Anterior cingulate cortex (tissue), 58 donors: Measurements from ENCODE around the gene LRBA.
A peak's percentile ranks its signal among the peaks of the same experiment; 100 is the strongest.

Experiments
- DNase-seq, 58 donors: peaks; one replicate each; lab custom pipeline; 2025; lab: John Stamatoyannopoulos, UW

The LRBA gene

DNA sequence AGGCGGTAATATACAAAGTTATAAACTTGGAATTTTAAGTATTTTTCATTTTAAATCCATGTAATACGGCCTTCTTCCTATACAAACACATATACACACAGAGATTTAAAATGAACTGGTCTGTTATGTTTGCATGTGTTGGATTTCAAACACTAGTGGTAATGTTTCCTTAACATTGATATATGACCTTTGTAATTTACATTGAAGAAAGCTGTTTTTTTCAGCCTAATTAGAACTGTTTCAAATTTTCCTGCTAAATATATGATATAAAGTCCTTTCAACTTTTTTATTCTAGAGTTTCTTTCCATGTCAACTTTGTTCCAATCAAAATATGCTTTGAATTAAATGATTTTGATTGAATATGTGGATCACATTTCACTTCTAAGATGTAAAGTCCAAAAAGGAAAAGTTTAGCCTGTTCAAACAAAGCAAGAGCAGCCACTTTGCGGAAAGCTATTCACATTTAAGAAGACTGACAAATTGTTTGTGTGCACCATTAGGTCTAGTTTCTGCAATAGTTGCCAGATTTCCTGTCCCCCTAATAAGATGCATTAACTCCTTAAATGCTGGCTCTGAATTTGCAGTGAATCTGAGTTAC lies 659.1 kb downstream of the LRBA start:
- DNase-seq, result no peak

DNA sequence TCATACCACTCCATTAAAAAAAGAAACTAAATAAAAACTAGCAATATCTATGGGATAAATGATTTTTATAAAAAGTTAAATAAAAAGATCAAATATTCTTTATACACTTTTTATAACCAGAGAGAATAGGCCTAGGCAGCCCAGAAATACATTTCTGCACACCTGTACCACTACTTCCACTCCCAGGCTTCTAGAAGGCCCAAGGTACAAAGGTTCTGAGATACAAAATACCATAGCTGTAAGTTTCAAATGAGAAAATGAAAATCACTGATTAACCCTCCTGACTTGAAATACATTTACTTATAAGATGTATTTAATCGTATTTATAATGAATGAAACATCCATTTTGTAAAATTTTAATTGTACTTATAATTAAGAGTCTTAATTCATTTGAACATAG lies 659.7 kb downstream of the LRBA start:
- DNase-seq, result no peak

DNA sequence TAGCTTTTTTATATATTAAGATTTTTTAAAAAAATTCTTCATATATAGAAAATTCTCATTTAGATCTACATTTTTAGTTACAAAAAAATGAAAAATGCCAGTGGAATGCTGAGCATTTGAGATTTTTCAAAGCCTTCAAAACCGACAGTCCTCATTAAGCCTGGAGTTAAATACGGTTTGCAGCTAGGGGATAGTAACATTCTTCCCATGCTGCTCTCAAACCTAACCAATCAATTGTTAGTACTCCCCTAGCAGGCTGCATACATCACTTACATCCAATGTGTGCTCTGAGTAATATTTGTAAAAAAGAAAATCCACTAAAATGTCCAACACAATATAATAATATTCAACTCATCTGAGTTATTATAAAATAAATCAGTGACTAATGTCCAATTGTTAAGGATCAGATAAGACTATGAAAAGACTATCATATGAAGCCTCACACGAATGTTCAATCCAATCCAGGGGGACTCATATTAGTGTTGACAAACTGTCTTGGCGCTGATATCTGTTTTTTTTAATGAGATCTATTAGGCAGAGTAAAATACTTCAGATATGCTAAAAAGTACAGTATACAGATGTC lies 660.8 kb downstream of the LRBA start:
- DNase-seq, result no peak

DNA sequence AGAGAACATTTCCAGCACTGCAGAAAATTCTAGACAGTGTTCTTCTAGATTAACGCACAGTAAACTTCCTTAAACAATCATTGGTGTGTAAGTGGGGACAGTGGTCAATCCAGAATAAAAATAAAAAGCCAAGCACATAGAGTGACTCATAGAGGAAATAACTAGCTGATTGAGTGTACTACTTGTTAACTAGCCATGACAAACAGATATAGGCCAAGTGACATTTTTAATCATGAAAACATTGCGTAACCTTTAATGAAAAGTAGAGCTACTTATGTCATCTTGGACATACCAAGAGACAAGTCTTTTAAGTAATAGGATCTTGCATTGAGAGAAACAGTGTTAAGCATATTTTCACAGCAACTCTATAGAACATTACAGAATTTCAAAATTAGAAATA lies 667.0 kb downstream of the LRBA start:
- no peak for DNase-seq

DNA sequence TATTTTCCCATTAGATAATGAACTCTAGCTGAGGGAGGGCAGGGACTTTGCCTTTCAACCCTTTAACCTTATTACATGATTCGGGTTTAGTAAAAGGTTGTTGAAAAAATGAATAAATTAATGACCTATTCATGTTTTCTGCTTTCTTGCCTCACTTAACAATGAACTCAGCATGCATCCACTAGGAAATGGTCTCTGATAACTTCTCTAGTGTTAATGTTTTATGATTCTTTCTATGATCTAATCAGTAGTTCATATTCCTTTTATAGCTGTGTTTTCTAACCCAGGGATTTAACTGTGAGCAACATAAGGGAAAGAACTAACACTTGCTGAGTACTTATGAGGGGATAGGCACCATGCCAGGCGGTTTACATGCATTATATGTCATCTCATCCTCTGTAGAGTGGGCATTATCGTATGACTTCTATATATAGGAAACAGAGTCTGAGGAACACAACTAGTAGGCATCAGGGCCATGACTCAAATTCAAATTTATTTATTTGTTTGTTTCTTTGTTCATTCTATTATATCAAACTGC lies 669.8 kb downstream of the LRBA start:
- DNase-seq, result no peak

DNA sequence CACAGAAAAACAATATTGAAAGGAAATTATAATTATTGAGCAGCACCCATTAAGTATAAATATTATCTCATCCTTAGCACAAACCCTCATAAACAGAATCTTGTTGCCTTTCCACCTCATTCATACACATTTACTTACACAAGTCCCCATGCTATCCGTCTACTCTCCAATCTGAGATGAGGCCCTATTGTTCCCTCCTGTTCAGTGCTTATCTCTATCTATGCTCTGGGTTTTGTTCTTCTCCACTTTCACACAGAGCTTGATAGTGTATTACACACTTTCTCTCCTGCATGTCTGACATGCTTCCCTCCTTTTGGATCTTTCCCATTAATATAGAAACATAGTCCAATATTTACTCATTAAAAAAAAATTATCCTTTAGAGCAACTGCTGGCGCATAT lies 671.3 kb downstream of the LRBA start:
- no peak for DNase-seq

DNA sequence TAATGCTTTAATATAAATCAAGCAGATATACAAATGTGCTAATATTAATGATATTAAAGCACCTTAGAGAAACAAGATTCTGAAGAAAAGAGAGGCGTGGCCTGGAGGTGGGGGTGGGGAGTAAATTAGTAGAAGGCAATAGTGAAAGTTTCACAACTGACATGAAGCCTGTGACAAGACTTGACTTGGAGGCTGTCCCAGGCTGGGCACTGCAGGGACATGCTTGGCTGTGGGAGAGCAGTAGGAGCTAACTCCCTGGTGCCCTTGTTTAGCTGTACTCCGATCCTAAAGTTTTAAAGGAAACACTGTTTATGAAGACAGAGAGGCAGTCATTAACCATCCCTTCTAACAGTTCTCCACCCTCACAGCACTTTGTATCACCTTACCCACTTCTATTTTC lies 672.1 kb downstream of the LRBA start:
- peak in 10 of 58 donors; percentile 0 to 9 (median 3) for DNase-seq

DNA sequence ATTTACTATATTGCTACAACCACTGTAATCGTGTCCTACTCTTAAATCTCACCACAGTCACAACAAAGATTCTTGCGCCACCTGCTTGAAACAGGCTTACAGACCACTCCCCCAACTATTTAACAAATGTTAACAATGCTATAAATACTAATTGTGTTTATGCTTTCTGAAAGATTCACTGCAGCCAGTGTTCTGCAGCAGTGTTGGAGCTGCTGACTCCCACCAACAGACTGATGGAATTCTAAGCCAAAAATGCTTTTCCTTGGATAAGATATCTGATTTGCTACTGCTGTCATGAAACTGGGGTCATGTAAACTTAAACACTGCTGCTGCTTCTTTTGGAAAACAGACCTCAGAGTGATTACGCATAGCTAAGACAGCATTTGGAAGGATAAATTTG lies 677.4 kb downstream of the LRBA start:
- DNase-seq, result no peak

DNA sequence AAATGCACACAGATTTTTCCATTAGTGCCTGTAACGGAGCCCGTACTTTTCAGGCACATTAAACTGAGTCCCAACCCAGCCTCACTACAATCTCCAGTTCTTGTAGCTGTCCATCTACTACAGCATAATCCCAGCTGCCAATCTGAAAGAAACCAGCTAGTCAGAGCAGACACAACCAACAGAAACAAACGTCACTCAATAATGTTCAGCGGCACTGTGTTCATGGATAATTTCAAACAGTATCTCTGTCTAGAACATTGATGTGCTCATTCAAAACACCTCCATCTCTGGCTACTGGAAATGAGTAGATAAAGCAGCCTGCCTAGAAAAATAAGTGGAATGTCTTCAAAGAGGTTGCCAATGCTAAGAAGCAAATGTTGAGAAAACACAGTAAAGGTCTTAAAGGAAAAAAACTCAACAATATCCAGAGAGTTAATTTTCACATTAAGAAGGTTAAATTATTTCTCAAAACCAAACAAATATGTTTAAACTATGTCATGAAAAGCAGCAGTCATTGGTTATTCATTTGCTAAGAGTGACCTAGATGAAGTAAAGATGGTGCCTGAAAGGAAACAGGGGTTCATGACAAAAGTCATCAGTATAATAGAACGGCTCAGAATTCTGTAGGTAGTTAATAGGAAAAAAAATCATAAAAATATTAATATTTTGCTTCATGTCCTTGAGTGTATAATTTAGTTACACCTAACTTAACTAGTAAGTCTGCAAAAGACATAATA lies 678.2 kb downstream of the LRBA start:
- DNase-seq, result no peak

DNA sequence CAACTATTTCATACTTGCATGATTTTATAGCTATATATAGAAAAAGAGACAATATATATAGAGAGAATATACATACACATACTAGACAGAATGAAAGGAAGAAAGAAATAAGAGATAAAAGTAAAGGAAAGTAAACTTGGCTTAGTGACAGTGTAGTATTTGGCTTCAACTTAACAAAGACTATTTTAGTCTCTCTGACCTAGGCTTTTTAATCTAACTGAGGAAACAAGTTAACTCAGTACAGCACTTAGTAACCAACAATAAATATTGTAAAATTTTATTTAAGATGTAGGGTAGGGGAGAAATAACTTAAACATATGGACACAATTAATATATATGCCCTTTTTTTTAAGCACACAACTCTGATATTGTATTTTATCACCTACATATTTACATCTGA lies 682.1 kb downstream of the LRBA start:
- DNase-seq, result no peak

DNA sequence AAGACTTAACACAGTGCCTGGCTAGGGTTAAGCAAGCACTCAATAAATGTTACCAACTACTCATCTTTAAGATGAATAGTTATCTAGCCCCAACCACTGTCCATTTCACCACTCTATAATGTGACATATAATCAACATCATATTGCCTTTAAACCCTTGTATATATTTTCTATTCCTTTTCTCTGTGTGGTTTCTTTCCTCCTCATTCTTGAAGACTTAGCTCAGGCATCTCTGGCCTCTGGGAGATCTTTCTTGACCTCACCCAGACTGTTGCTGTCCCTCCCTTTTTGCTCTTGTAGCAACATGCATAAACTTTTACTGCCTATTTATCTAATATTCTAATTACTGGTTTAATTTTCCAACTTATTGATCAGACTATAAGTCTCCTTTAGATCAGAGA lies 683.0 kb downstream of the LRBA start:
- DNase-seq, result no peak

DNA sequence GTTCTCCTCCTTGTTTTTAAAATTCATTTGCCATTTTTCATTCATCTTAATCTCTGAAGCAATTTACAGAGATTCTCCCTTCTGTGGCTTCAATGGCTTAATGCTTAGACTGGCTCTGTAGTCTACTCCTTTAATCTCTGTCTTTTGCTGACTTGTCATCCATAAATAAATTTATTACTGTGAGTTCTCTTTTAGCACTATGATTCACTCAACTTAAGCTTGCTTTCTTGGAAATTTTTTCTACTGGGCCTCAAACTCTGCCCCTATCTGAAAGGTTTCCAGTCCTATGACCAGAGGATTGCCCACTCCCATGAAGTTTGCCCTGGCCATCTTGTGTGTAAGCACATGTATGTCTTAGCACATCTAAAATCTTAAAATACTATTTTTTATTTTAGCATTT lies 685.7 kb downstream of the LRBA start:
- DNase-seq, result no peak

DNA sequence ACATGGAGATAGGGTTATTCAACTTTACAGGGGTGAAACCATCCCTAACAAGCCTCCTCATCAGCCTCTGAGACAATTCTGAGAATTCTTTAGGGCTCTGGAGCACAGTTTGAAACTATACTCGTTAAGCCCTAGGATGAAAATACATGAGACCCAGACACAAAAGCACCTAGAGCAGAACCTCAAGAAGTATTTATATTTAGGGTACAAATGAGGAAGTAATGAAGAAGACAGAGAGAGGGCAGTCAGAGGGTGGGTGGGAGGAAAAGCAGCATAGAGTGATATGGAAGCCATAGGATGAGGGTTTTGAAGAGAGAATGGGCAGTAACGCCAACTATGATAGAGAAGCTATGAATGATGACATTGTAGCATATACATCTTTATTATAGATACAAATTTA lies 686.6 kb downstream of the LRBA start:
- no peak for DNase-seq

DNA sequence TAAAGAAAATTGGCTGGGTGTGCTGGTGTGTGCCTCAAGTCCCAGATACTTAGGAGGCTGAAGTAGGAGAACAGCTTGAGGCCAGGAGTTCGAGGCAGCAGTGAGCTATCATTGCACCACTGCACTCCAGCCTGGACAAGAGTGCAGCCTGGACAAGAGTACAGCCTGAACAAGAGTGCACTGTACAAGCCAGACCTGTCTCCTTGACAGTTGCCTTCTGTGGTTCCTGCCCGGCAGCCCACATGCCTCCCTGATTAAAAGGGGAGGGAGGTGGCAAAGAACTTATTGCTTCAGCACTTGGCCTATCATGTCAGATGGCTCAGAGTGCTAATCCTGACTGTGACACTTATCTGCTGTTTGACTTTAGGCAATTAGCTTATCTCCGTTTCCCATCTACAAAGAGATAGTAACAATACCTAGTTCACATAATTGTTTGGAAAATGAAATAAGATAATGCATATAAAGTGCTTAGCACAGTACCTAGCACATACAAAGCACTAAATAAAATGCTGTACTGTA lies 687.8 kb downstream of the LRBA start:
- no peak for DNase-seq

DNA sequence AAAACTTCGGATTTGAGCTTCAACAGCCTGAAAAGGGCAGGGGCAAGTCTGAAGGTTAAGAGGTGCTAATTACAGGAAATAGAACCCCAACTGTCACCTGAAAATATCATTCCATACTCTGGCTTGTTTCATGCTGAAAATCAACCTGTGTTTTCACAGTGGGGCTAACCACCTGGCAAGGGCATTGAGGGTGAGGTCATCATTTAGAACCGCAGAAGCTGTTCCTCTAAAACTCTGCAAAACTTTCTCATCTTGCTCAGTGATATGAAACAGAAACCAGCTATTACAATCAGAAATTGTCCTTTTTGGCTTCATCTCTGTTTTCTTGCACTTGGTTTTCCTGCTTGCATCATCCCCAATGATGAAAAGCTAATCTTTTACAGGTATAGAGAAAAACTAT lies 689.2 kb downstream of the LRBA start:
- DNase-seq, result no peak

DNA sequence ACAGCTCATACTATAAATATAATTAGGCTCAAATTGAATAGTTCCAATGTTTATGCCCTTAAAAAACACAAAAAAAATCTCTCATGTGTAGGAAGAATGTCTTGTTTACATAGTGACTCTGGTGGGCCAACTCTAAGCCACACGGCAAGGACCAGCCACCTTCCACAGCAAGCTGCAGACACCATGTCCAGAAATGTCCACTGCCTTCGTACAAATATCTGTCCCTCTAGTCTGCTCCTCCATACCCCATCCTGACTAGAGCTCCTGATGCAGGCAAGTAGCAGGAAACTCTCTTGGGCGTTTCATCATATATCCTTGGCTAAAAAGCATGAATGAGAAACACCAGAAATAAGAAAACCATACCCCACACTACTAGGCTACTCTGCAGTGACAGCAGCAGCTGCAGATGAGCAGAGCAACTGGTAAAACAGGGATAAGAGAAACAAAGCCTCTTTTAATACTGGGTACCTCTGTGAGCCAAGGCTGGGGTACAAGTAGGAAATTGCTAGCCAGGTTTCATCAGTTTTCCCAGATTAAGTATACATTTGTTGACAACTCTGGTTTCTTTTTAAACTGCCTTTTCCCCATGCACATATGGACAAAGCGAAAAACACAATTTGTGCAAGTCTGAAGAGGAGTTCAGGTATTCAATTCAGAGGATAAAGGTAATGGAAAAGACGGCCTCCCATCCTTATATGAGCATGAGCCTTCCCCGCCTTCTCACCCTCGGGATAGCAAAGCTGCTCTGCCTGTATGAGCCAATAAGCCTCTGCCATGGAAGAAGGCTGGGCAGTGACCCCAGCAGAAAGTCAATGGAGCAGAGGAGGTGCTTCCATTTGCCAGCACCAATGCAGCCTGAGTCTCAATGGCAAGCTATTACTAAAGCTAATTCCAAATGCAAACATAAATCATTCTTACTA lies 691.4 kb downstream of the LRBA start:
- DNase-seq, result no peak

DNA sequence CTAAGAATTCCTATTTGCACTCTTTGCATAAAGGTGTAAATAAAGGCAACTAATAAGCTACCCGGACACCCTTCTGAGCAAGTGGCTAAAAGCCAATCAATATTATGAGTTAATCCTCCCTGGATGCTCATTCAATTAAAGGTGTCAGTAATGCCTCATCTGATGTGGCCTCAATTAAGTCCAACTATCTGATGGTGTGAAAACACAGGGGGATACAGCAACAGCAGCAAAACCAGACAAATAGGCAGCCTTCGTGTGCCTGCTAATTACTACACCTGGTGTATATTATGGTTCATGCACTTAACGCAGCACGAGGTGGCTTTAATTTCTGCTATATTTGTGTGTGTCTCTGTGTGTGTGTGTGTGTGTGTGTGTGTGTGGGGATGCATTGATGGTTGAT lies 692.4 kb downstream of the LRBA start:
- no peak for DNase-seq

DNA sequence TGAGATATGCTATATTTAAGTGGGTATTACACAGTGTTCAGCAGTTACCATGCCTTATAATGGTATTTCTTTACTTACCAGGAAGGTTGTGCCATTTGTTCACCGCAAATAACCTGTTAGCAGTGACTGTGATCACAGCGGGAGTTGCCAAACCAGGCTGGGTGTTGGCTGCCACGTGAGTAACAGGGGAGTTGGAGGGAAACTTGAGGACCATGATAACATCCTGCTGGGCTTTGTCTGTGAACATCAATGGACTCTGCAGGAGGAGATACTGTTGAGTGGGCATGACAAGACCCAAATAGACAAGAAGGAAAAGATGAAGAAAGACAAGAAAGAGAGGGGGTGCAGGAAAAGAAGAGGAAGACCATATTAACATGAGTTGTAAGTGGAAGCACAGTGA lies 694.0 kb downstream of the LRBA start:
- no peak for DNase-seq

DNA sequence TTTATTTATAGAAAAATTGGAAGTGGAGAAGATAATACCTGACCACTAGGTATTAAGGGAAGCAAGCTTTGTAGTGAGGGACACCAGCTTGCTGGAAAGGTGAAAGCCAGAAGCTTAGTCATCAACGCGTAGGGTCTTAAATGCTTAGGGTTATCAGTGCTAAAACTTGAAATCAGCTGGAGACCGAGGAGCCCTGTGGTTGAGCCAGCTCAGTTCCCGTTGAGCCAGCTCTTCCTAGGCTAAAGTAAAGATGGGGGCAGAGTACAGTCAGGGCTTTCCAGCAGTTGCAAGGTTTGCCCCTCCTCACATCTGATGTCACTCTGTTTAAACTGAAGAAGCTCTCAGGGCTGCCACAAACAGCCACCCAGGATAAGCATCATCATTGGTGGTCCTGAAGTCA lies 696.1 kb downstream of the LRBA start:
- DNase-seq, result no peak

DNA sequence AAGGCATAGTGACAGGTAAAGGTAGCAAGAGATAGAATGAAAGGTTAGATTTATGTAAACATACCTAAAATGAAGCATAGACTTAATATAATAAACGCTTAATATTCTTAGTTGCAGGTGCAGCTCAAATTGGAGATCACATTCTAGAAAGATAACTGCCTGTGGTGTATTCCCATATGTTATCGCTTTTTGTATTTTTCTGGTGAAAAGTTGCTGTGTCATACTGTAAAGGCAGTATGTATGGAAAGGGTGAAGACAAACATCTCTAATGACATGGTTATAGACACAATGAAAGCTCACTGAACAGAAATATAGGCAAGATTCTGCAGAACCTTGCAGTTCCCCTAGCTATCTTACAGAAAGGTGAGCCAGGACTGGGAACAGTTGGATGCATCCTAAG lies 696.6 kb downstream of the LRBA start:
- DNase-seq, result no peak
